Stomach (tissue), 9 donors: ENCODE data around the gene INKA2. TPM values are rescaled to one million over a fixed set of nuclear protein-coding genes. Genes with fewer than 3 reads are reported as not detected.
A peak's percentile ranks its signal among the peaks of the same experiment; 100 is the strongest.

Source experiments
- DNase-seq, 2 donors: peaks; one replicate each; pipeline versions ENCODE4 v3.0.0 to v3.0.0-alpha.2; 2013 to 2019
- H3K27ac ChIP-seq, 5 donors: fragments of 200-600 bp in 4 of 5; sonication (generic) in 4 of 5; one replicate each; pipeline ENCODE4 v1.5.1; 2013 to 2019; ENCODE audit warnings: mild to moderate bottlenecking in 1 of 5, moderate library complexity in 1 of 5
- H3K27me3 ChIP-seq, 3 donors: fragments of 200-600 bp; sonication (generic); one replicate each; pipeline ENCODE4 v1.5.1; 2017 to 2019; ENCODE audit warnings: mixed run types in 1 of 3
- H3K36me3 ChIP-seq, 4 donors: fragments of 200-600 bp; sonication (generic); 1 replicate in 3 of 4; 2 replicates in 1 of 4; pipeline ENCODE4 v1.5.1; 2016 to 2019
- H3K4me1 ChIP-seq, 4 donors: fragments of 200-600 bp; sonication (generic); one replicate each; pipeline ENCODE4 v1.5.1; 2016 to 2019
- H3K4me3 ChIP-seq, 4 donors: fragments of 200-600 bp; sonication (generic) in 3 of 4; one replicate each; pipeline ENCODE4 v1.5.1; 2016 to 2019; ENCODE audit warnings: mild to moderate bottlenecking in 1 of 4
- H3K9me3 ChIP-seq, 4 donors: fragments of 200-600 bp; sonication (generic); one replicate each; pipeline ENCODE4 v1.5.1; 2016 to 2019
- EP300 ChIP-seq: sonication (generic); formaldehyde crosslinking; IDR thresholded peaks from one replicate; pipeline ENCODE4 v1.6.1; 2017; ENCODE audit warnings: antibody characterized with exemption
- POLR2A ChIP-seq, 4 donors: fragments of 450-650 bp; IDR thresholded peaks; one replicate each; pipeline ENCODE4 v1.6.1; 2016; ENCODE audit warnings: antibody characterized with exemption in 4 of 4, control low read depth in 2 of 4, mild to moderate bottlenecking in 1 of 4, moderate library complexity in 1 of 4
- POLR2AphosphoS5 ChIP-seq, 3 donors: sonication (generic); formaldehyde crosslinking; IDR thresholded peaks; one replicate each; pipeline ENCODE4 v1.6.1; 2016; ENCODE audit warnings: antibody characterized with exemption in 3 of 3
- WGBS, 5 donors: extraction: QIAGEN DNeasy Blood & Tissue Kit in 3 of 5; methylation state at CpG; one replicate each; pipeline versions ENCODE4 v1.1.5 to v1.1.7; 2013 to 2018; 5-methylcytosine and 5-hydroxymethylcytosine counted together
- intact Hi-C: fragments of 100-400 bp; cut with DNase I; formaldehyde crosslinking; loops from one replicate; pipeline ENCODE4 v1.15.1; 2023; ENCODE audit warnings: low total_unique reads
- polyA plus RNA-seq, 3 donors: library from polyadenylated mRNA; stranded (reverse); fragments of 200-250 nt; gene quantifications; one replicate each; pipeline ENCODE4 v1.2.3, GENCODE V29; 2013
- total RNA-seq, 5 donors: library from RNA; depleted of rRNA; stranded (reverse); fragments of >200 nt; gene quantifications; one replicate each; pipeline versions ENCODE4 v1.1.0 to v1.2.3, GENCODE V29; 2014 to 2016
- TF ChIP-seq, protein P1 (sequence below), 7 experiments: fragments of 450-650 bp in 4 of 7; fragments of 200-600 bp in 3 of 7; sonication (generic) in 3 of 7; IDR thresholded peaks; one replicate each; pipeline ENCODE4 v1.5.1; 2016 to 2019; ENCODE audit warnings: antibody characterized with exemption in 7 of 7, control low read depth in 2 of 7, mild to moderate bottlenecking in 1 of 7
- donor health status: healthy with polysubstance abuse.
- donor health status: Bipolar disorder and iron deficiency.
- donor health status: healthy.

INKA2 gene
- total and polyA plus RNA-seq, 8 donors: 1.0 to 6.1 (median 3.2) TPM

GRCh38 chr1:111729271-111729921 lies 9.8 kb downstream of the INKA2 start:
- Histone ChIP-seq H3K27ac (peak overlapping the region in 2 of 5 donors; percentile 26 to 32), H3K36me3 (peaks cover 0 to 15% (median 10%) of the 10 kb centered on the region in 4 donors), H3K4me1 (peaks cover 20 to 72% (median 46%) of the 10 kb centered on the region in 4 donors), H3K27me3 (no peaks in the 10 kb centered on the region), H3K4me3 (no peak overlapping the region), H3K9me3 (no peaks in the 10 kb centered on the region)
- intact Hi-C loops: no loop called here
- 29 to 45% (median 32%) methylated on average over 8 of the region's 8 CpGs for WGBS, 5 donors
- no peak for TF ChIP-seq EP300
- no peak for TF ChIP-seq POLR2AphosphoS5 (IDR thresholded peaks at IDR 0.05)
- TF ChIP-seq, protein P1, sequence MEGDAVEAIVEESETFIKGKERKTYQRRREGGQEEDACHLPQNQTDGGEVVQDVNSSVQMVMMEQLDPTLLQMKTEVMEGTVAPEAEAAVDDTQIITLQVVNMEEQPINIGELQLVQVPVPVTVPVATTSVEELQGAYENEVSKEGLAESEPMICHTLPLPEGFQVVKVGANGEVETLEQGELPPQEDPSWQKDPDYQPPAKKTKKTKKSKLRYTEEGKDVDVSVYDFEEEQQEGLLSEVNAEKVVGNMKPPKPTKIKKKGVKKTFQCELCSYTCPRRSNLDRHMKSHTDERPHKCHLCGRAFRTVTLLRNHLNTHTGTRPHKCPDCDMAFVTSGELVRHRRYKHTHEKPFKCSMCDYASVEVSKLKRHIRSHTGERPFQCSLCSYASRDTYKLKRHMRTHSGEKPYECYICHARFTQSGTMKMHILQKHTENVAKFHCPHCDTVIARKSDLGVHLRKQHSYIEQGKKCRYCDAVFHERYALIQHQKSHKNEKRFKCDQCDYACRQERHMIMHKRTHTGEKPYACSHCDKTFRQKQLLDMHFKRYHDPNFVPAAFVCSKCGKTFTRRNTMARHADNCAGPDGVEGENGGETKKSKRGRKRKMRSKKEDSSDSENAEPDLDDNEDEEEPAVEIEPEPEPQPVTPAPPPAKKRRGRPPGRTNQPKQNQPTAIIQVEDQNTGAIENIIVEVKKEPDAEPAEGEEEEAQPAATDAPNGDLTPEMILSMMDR (IDR thresholded peaks at IDR 0.05): no peak
- TF ChIP-seq POLR2A (IDR thresholded peaks at IDR 0.05): no peak
- peak in 1 of 2 donors; percentile 53 for DNase-seq

DNA sequence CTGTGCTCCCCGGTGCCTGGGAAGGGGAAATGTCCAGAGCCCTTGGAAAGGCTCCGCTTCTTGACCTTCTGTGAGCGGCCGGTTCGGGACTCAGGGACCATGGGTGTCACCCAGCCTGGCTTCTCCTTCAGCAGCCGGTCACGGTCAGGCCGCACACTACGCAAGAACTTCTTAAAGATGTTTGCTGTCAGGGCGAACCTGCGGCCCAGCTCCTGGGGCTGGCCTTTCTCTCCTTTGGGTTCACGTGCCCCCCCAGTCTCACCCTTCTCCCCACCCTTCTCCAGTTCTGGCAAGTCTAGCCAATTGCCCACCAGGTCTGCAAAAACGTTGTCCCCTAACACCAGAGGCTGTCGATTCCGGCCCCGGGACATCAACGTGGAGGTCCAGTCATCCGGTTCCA lies 12.1 kb downstream of the INKA2 start:
- intact Hi-C loops: no loop called here
- peak in 1 of 2 donors; percentile 0 for DNase-seq

GRCh38 chr1:111725192-111725591 lies 14.0 kb downstream of the INKA2 start:
- Histone ChIP-seq H3K27ac (peak overlapping the region in 2 of 5 donors; percentile 34 to 53), H3K27me3 (no peaks in the 10 kb centered on the region), H3K4me3 (no peak overlapping the region), H3K9me3 (no peaks in the 10 kb centered on the region), H3K4me1 (peaks cover 10 to 74% (median 48%) of the 10 kb centered on the region in 4 donors), H3K36me3 (peaks cover 0 to 15% (median 10%) of the 10 kb centered on the region in 4 donors)
- DNase-seq: no peak
- peak in 1 of 3 donors; percentile 34 for TF ChIP-seq POLR2AphosphoS5 (IDR thresholded peaks at IDR 0.05)
- TF ChIP-seq, protein P1 (IDR thresholded peaks at IDR 0.05): no peak
- TF ChIP-seq EP300: no peak
- WGBS, 5 donors: 9 to 30% (median 19%) methylated on average over 5 of the region's 5 CpGs
- intact Hi-C loops: no loop called here

More for the DNA sequence above, 12.1 kb downstream of the INKA2 start:
- Histone ChIP-seq H3K27me3 (no peaks in the 10 kb centered on the region), H3K27ac (no peak overlapping the region), H3K36me3 (peaks cover 0 to 15% (median 10%) of the 10 kb centered on the region in 4 donors), H3K4me3 (no peak overlapping the region), H3K9me3 (no peaks in the 10 kb centered on the region), H3K4me1 (peaks cover 8 to 73% (median 40%) of the 10 kb centered on the region in 4 donors)
- TF ChIP-seq EP300 (no peak), POLR2AphosphoS5 (IDR thresholded peaks at IDR 0.05) (no peak), POLR2A (IDR thresholded peaks at IDR 0.05) (no peak)
- TF ChIP-seq, protein P1 (IDR thresholded peaks at IDR 0.05): no peak
- 86 to 90% (median 88%) methylated on average over 18 of the region's 18 CpGs for whole genome bisulfite sequencing, 5 donors

DNA sequence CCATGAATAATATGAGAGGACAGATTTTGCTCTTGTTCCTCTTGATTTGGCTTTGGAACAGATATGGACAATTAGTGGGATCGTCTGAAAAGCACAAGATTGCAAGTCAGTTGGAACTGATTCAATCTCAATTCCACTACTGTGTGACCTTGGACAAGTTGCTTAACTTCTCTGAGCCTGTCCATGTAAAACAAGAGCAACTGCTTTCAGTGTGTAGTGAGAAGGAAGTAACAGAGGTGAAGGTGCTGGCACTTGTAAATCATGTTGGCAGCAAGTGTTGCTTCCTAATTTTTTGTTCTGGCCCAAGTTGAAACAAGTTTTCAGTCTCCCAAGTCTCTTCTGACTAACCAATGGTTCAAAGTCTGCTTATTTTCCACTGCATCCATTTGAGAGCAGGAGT lies 15.3 kb downstream of the INKA2 start:
- no peak for DNase-seq
- Histone ChIP-seq H3K9me3 (no peaks in the 10 kb centered on the region), H3K27me3 (no peaks in the 10 kb centered on the region), H3K27ac (no peak overlapping the region), H3K4me3 (no peak overlapping the region), H3K4me1 (peaks cover 7 to 69% (median 45%) of the 10 kb centered on the region in 4 donors), H3K36me3 (peaks cover 0 to 15% (median 10%) of the 10 kb centered on the region in 4 donors)
- 41 to 50% (median 47%) methylated on average over 1 of the region's 1 CpG for WGBS, 5 donors
- TF ChIP-seq EP300 (no peak), POLR2AphosphoS5 (IDR thresholded peaks at IDR 0.05) (no peak), POLR2A (IDR thresholded peaks at IDR 0.05) (no peak)
- TF ChIP-seq, protein P1 (IDR thresholded peaks at IDR 0.05): no peak
- intact Hi-C loops: no loop called here
